Neural progenitor cell (in vitro differentiated cells): ENCODE results near the gene RAN. TPM values are rescaled to one million over a fixed set of nuclear protein-coding genes. Genes with fewer than 3 reads are reported as not detected.
A peak's percentile ranks its signal among the peaks of the same experiment; 100 is the strongest.

Experiments
- DNase-seq: peaks from one replicate; pipeline ENCODE4 v3.0.0-alpha.2; 2016; ENCODE audit warnings: low spot score
- H2AFZ ChIP-seq: fragments of 200-600 bp; sonication (generic); replicated peaks from 2 replicates; pipeline ENCODE4 v1.6.1; 2016; ENCODE audit warnings: antibody characterized with exemption
- H3F3A ChIP-seq: fragments of 200-600 bp; sonication (generic); 2 replicates; pipeline ENCODE4 v1.6.1; 2016; ENCODE audit warnings: antibody characterized with exemption, low read depth
- H3K27ac ChIP-seq: fragments of 200-600 bp; sonication (generic); 2 replicates; pipeline ENCODE4 v1.5.1; 2016; ENCODE audit warnings: mild to moderate bottlenecking
- H3K27me3 ChIP-seq: fragments of 200-600 bp; sonication (generic); 2 replicates; pipeline ENCODE4 v1.6.1; 2016; ENCODE audit warnings: mild to moderate bottlenecking, moderate library complexity
- H3K36me3 ChIP-seq: fragments of 200-600 bp; sonication (generic); 2 replicates; pipeline ENCODE4 v1.5.1; 2016
- H3K4me1 ChIP-seq: fragments of 200-600 bp; sonication (generic); 2 replicates; pipeline ENCODE4 v1.6.1; 2016; ENCODE audit warnings: mixed run types
- H3K4me2 ChIP-seq: fragments of 200-600 bp; sonication (generic); 2 replicates; pipeline ENCODE4 v1.6.1; 2016
- H3K4me3 ChIP-seq: fragments of 200-600 bp; sonication (generic); 2 replicates; pipeline ENCODE4 v1.5.1; 2016
- H3K79me2 ChIP-seq: fragments of 200-600 bp; sonication (generic); 2 replicates; pipeline ENCODE4 v1.6.1; 2016; ENCODE audit warnings: low read depth
- H3K9ac ChIP-seq: fragments of 200-600 bp; sonication (generic); 2 replicates; pipeline ENCODE4 v1.6.1; 2016
- H3K9me3 ChIP-seq: fragments of 200-600 bp; sonication (generic); 2 replicates; pipeline ENCODE4 v1.5.1; 2016; ENCODE audit warnings: low read depth
- H4K20me1 ChIP-seq: fragments of 200-600 bp; sonication (generic); 2 replicates; pipeline ENCODE4 v1.6.1; 2016; ENCODE audit warnings: low read depth
- H3K27ac Mint-ChIP-seq: 3 replicates; pipeline ENCODE4 v1.8.0; 2021; ENCODE audit warnings: mixed read lengths
- H3K27me3 Mint-ChIP-seq: 2 replicates; pipeline ENCODE4 v1.8.0; 2022; ENCODE audit warnings: low read depth, mild to moderate bottlenecking, inconsistent platforms, moderate library complexity, mixed read lengths; ENCODE audit not compliant: insufficient read depth
- H3K36me3 Mint-ChIP-seq: 3 replicates; pipeline ENCODE4 v1.8.0; 2021; ENCODE audit warnings: mixed read lengths
- H3K4me1 Mint-ChIP-seq: 3 replicates; pipeline ENCODE4 v1.8.0; 2021; ENCODE audit warnings: mixed read lengths
- H3K4me3 Mint-ChIP-seq: 3 replicates; pipeline ENCODE4 v1.8.0; 2021; ENCODE audit warnings: mild to moderate bottlenecking, moderate library complexity, mixed read lengths
- H3K9me3 Mint-ChIP-seq: 3 replicates; pipeline ENCODE4 v1.8.0; 2020; ENCODE audit warnings: mixed read lengths
- CTCF ChIP-seq: fragments of 200-600 bp; sonication (generic); IDR thresholded peaks from 2 replicates; pipeline ENCODE4 v1.5.1; 2017; ENCODE audit warnings: antibody characterized with exemption, mild to moderate bottlenecking
- EZH2 ChIP-seq: fragments of 200-600 bp; sonication (generic); IDR thresholded peaks from 2 replicates; pipeline ENCODE4 v1.6.1; 2017; ENCODE audit warnings: antibody characterized with exemption, mild to moderate bottlenecking, moderate library complexity
- EZH2phosphoT487 ChIP-seq: fragments of 200-600 bp; sonication (generic); IDR thresholded peaks from 2 replicates; pipeline ENCODE4 v1.6.1; 2017; ENCODE audit warnings: antibody characterized with exemption
- total RNA-seq: library from RNA; depleted of rRNA; stranded (reverse); fragments of >200 nt; gene quantifications from 2 replicates; pipeline ENCODE4 v1.2.3, GENCODE V29; 2015; ENCODE audit warnings: low replicate concordance

RAN gene
- total RNA-seq, 1 donor from 2014 or later = 1,370 TPM

GRCh38 chr12:130832561-130833209 lies 39.2 kb upstream of the RAN start:
- DNase-seq = no peak
- Histone ChIP-seq H3K4me3 (no peak overlapping the region), H3K27ac (no peak overlapping the region), H3K9me3 (no peaks in the 10 kb centered on the region), H3K9ac (no peak overlapping the region), H2AFZ (no peak overlapping the region), H3K27me3 (no peaks in the 10 kb centered on the region), H4K20me1 (peaks cover 56% of the 10 kb centered on the region), H3F3A (no peaks in the 10 kb centered on the region), H3K36me3 (no peaks in the 10 kb centered on the region), H3K4me1 (peaks cover 25% of the 10 kb centered on the region), H3K4me2 (no peak overlapping the region), H3K79me2 (peaks cover 77% of the 10 kb centered on the region)
- H3K36me3 Mint-ChIP-seq = peaks cover 2% of the 10 kb centered on the region
- H3K27ac Mint-ChIP-seq = no peak overlapping the region
- peaks cover 6% of the 10 kb centered on the region for H3K27me3 Mint-ChIP-seq
- peak overlapping the region; percentile 34 for H3K4me3 Mint-ChIP-seq
- no peak for TF ChIP-seq EZH2phosphoT487
- TF ChIP-seq EZH2 = no peak
- TF ChIP-seq CTCF = no peak
- H3K4me1 Mint-ChIP-seq = peaks cover 44% of the 10 kb centered on the region
- no peaks in the 10 kb centered on the region for H3K9me3 Mint-ChIP-seq

- Histone ChIP-seq H3K4me2 (no peak overlapping the region), H3F3A (peaks cover under 1% of the 10 kb centered on the region), H3K4me1 (peaks cover 27% of the 10 kb centered on the region), H3K4me3 (no peak overlapping the region), H3K79me2 (peaks cover 82% of the 10 kb centered on the region), H2AFZ (no peak overlapping the region), H3K9ac (no peak overlapping the region), H3K27ac (no peak overlapping the region), H3K27me3 (peaks cover 7% of the 10 kb centered on the region), H3K9me3 (no peaks in the 10 kb centered on the region), H4K20me1 (peaks cover 64% of the 10 kb centered on the region), H3K36me3 (no peaks in the 10 kb centered on the region)
- no peak for DNase-seq
- Mint-ChIP-seq H3K36me3 (peaks cover 2% of the 10 kb centered on the region), H3K9me3 (no peaks in the 10 kb centered on the region), H3K4me3 (no peak overlapping the region), H3K4me1 (peaks cover 52% of the 10 kb centered on the region), H3K27ac (no peak overlapping the region), H3K27me3 (peaks cover 6% of the 10 kb centered on the region)
- TF ChIP-seq EZH2phosphoT487 (no peak), EZH2 (no peak), CTCF (no peak)
These were observed 36.9 kb upstream of the RAN start for GRCh38 chr12:130835011-130835410.

- no peak for DNase-seq
- peaks cover 7% of the 10 kb centered on the region for H3K27me3 Mint-ChIP-seq
These were observed 36.4 kb upstream of the RAN start for GRCh38 chr12:130835436-130835835.

More at GRCh38 chr12:130835436-130835835, 36.4 kb upstream of the RAN start:
- Mint-ChIP-seq H3K4me3 (no peak overlapping the region), H3K36me3 (no peaks in the 10 kb centered on the region), H3K27ac (no peak overlapping the region), H3K9me3 (no peaks in the 10 kb centered on the region), H3K4me1 (peaks cover 49% of the 10 kb centered on the region)
- peaks cover 3% of the 10 kb centered on the region for H3F3A ChIP-seq
- no peak overlapping the region for H3K4me3 ChIP-seq
- H3K36me3 ChIP-seq = no peaks in the 10 kb centered on the region
- H3K4me1 ChIP-seq = peaks cover 22% of the 10 kb centered on the region
- no peak overlapping the region for H2AFZ ChIP-seq
- no peak overlapping the region for H3K9ac ChIP-seq
- TF ChIP-seq EZH2 (no peak), CTCF (no peak)
- peaks cover 11% of the 10 kb centered on the region for H3K27me3 ChIP-seq
- H4K20me1 ChIP-seq = peaks cover 63% of the 10 kb centered on the region
- H3K4me2 ChIP-seq = no peak overlapping the region
- peaks cover 78% of the 10 kb centered on the region for H3K79me2 ChIP-seq
- no peak overlapping the region for H3K27ac ChIP-seq
- no peaks in the 10 kb centered on the region for H3K9me3 ChIP-seq
